Inflammatory macrophage treated with lipopolysaccharide for 4 hours (primary cell): Measurements from ENCODE around the gene OTOGL.
A peak's percentile ranks its signal among the peaks of the same experiment; 100 is the strongest.

ENCODE experiments used
- DNase-seq: peaks from one replicate; pipeline ENCODE4 v3.0.0-alpha.2; 2020

OTOGL gene

GRCh38 chr12:80404629-80405028, 305.3 kb downstream of the OTOGL start:
- no peak for DNase-seq

- DNase-seq: no peak
Measured at GRCh38 chr12:80406253-80406652, 306.9 kb downstream of the OTOGL start.

- DNase-seq: no peak
Measured at GRCh38 chr12:80411787-80412186, 312.4 kb downstream of the OTOGL start.

GRCh38 chr12:80412343-80412953, 313.1 kb downstream of the OTOGL start:
- DNase-seq: peak; percentile 38

GRCh38 chr12:80413462-80413861, 314.1 kb downstream of the OTOGL start:
- DNase-seq: no peak

- DNase-seq: no peak
Measured at GRCh38 chr12:80415466-80415865, 316.1 kb downstream of the OTOGL start.

GRCh38 chr12:80419644-80420043, 320.3 kb downstream of the OTOGL start:
- DNase-seq: no peak

GRCh38 chr12:80420075-80420474, 320.7 kb downstream of the OTOGL start:
- DNase-seq: no peak

GRCh38 chr12:80422550-80422949, 323.2 kb downstream of the OTOGL start:
- DNase-seq: no peak
